HG03064 (cell line): ENCODE results near the gene B4GAT1.
"Not testable (repeated sequence)": the region's sequence is repeated elsewhere in the genome, so short reads cannot be mapped to it uniquely, and the experiment has no call there.

Experiments used
- ATAC-seq: cut with Tn5 transposase; IDR thresholded peaks from one replicate; pipeline ENCODE4 v1.9.1; 2021; ENCODE audit warnings: low read depth; ENCODE audit not compliant: unreplicated experiment

B4GAT1 gene

GRCh38 chr11:66326261-66327111, 20.9 kb downstream of the B4GAT1 start:
- no peak for ATAC-seq

GRCh38 chr11:66325263-66325671, 22.2 kb downstream of the B4GAT1 start:
- no peak for ATAC-seq

- ATAC-seq = no peak
Measured at GRCh38 chr11:66324664-66325063, 22.8 kb downstream of the B4GAT1 start.

- ATAC-seq = no peak
Measured at GRCh38 chr11:66323684-66324083, 23.7 kb downstream of the B4GAT1 start.

- no peak for ATAC-seq
Measured at GRCh38 chr11:66322732-66323427, 24.5 kb downstream of the B4GAT1 start.

GRCh38 chr11:66321606-66322005, 25.8 kb downstream of the B4GAT1 start:
- no peak for ATAC-seq

- not testable (repeated sequence) for ATAC-seq
Measured at GRCh38 chr11:66320748-66321147, 26.7 kb downstream of the B4GAT1 start.

- ATAC-seq = not testable (repeated sequence)
Measured at GRCh38 chr11:66320289-66320688, 27.1 kb downstream of the B4GAT1 start.

- no peak for ATAC-seq
Measured at GRCh38 chr11:66318600-66318970, 28.8 kb downstream of the B4GAT1 start.

- ATAC-seq = no peak
Measured at GRCh38 chr11:66317723-66318599, 29.5 kb downstream of the B4GAT1 start.

- ATAC-seq = no peak
Measured at GRCh38 chr11:66317322-66317722, 30.1 kb downstream of the B4GAT1 start.

- no peak for ATAC-seq
Measured at GRCh38 chr11:66316849-66317251, 30.6 kb downstream of the B4GAT1 start, which contains the start of gene CD248. Gene CD248 (minus strand): TSS chr11:66317044. CDS start chr11:66317027, 17 bp downstream.

GRCh38 chr11:66315921-66316811, 31.3 kb downstream of the B4GAT1 start:
- ATAC-seq = no peak

- no peak for ATAC-seq
Measured at GRCh38 chr11:66315498-66315885, 31.9 kb downstream of the B4GAT1 start.

- no peak for ATAC-seq
Measured at GRCh38 chr11:66314561-66315497, 32.6 kb downstream of the B4GAT1 start.

- ATAC-seq = no peak
Measured at GRCh38 chr11:66314186-66314501, 33.3 kb downstream of the B4GAT1 start.

GRCh38 chr11:66313321-66314185, 33.9 kb downstream of the B4GAT1 start:
- ATAC-seq = no peak
